SK-N-SH treated with all-trans-retinoic acid at 6 μM for 48 hours (cell line): ENCODE data around the gene MAML3.
A peak's percentile ranks its signal among the peaks of the same experiment; 100 is the strongest.

Experiments
- ATAC-seq: fragments of 200-7000 bp; cut with Tn5 transposase; 3 replicates; pipeline ENCODE4 v1.9.1; 2020; ENCODE audit warnings: mild to moderate bottlenecking, moderate library complexity
- ARNTL ChIP-seq: fragments of 450-650 bp; formaldehyde crosslinking; IDR thresholded peaks from 2 replicates; pipeline ENCODE4 v1.5.0; 2020; ENCODE audit warnings: low read depth, mild to moderate bottlenecking, moderate library complexity, borderline replicate concordance
- BACH2 ChIP-seq: fragments of 250-450 bp; sonication (Bioruptor Pico); IDR thresholded peaks from 2 replicates; pipeline ENCODE4 v1.9.0; 2021; ENCODE audit warnings: mild to moderate bottlenecking, borderline replicate concordance
- CREB5 ChIP-seq: fragments of 250-450 bp; sonication (Bioruptor Pico); IDR thresholded peaks from 2 replicates; pipeline ENCODE4 v1.5.1; 2020; ENCODE audit warnings: low read depth, mild to moderate bottlenecking, moderate library complexity
- CSDC2 ChIP-seq: fragments of 250-450 bp; sonication (Bioruptor Pico); IDR thresholded peaks from 2 replicates; pipeline ENCODE4 v1.5.0; 2020; ENCODE audit warnings: mild to moderate bottlenecking, moderate library complexity
- ESRRG ChIP-seq: fragments of 250-450 bp; sonication (Bioruptor Pico); IDR thresholded peaks from 2 replicates; pipeline ENCODE4 v1.6.1; 2021; ENCODE audit warnings: mild to moderate bottlenecking
- GLIS3 ChIP-seq: fragments of 250-450 bp; sonication (Bioruptor Pico); IDR thresholded peaks from 2 replicates; pipeline ENCODE4 v1.5.0; 2020; ENCODE audit warnings: mild to moderate bottlenecking, moderate library complexity
- ISL1 ChIP-seq: fragments of 250-450 bp; sonication (Bioruptor Pico); IDR thresholded peaks from 2 replicates; pipeline ENCODE4 v2.1.2; 2022; ENCODE audit warnings: mild to moderate bottlenecking, moderate library complexity
- OSR1 ChIP-seq: fragments of 250-450 bp; sonication (Bioruptor Pico); IDR thresholded peaks from 2 replicates; pipeline ENCODE4 v1.8.0; 2022; ENCODE audit warnings: moderate library complexity, mild to moderate bottlenecking, inconsistent platforms
- PPARA ChIP-seq: fragments of 250-450 bp; sonication (Bioruptor Pico); IDR thresholded peaks from 2 replicates; pipeline ENCODE4 v1.5.0; 2020; ENCODE audit warnings: mild to moderate bottlenecking, borderline replicate concordance
- RARB ChIP-seq: fragments of 250-450 bp; sonication (Bioruptor Pico); IDR thresholded peaks from 2 replicates; pipeline ENCODE4 v1.8.0; 2021; ENCODE audit warnings: mild to moderate bottlenecking, moderate library complexity
- SNAI2 ChIP-seq: fragments of 250-450 bp; sonication (Bioruptor Pico); IDR thresholded peaks from 2 replicates; pipeline ENCODE4 v1.5.0; 2020; ENCODE audit warnings: mild to moderate bottlenecking, moderate library complexity
- TCF4 ChIP-seq: fragments of 250-450 bp; sonication (Bioruptor Pico); IDR thresholded peaks from 2 replicates; pipeline ENCODE4 v1.8.0; 2021; ENCODE audit warnings: mild to moderate bottlenecking, moderate library complexity, borderline replicate concordance
- TOX ChIP-seq: fragments of 250-450 bp; sonication (Bioruptor Pico); IDR thresholded peaks from 2 replicates; pipeline ENCODE4 v1.8.0; 2021; ENCODE audit warnings: mild to moderate bottlenecking, moderate library complexity, borderline replicate concordance
- ZC3H10 ChIP-seq: fragments of 250-450 bp; sonication (Bioruptor Pico); IDR thresholded peaks from 2 replicates; pipeline ENCODE4 v1.5.1; 2021; ENCODE audit warnings: mild to moderate bottlenecking, moderate library complexity
- ZFP3 ChIP-seq: fragments of 250-450 bp; sonication (Bioruptor Pico); IDR thresholded peaks from 2 replicates; pipeline ENCODE4 v1.5.0; 2020; ENCODE audit warnings: mild to moderate bottlenecking, moderate library complexity
- ZFP30 ChIP-seq: fragments of 450-650 bp; formaldehyde crosslinking; IDR thresholded peaks from 2 replicates; pipeline ENCODE4 v1.5.0; 2022; ENCODE audit warnings: mild to moderate bottlenecking, moderate library complexity
- ZNF70 ChIP-seq: fragments of 450-650 bp; formaldehyde crosslinking; IDR thresholded peaks from 2 replicates; pipeline ENCODE4 v1.5.0; 2020; ENCODE audit warnings: mild to moderate bottlenecking, moderate library complexity
- ZNF8 ChIP-seq: fragments of 450-650 bp; formaldehyde crosslinking; IDR thresholded peaks from 2 replicates; pipeline ENCODE4 v1.5.0; 2020; ENCODE audit warnings: mild to moderate bottlenecking, moderate library complexity
- TF ChIP-seq, protein P1 (sequence below): fragments of 250-450 bp; sonication (Bioruptor Pico); IDR thresholded peaks from 2 replicates; pipeline ENCODE4 v1.5.1; 2021; ENCODE audit warnings: mild to moderate bottlenecking, moderate library complexity
- TF ChIP-seq, protein P2 (sequence below): fragments of 250-450 bp; sonication (Bioruptor Pico); IDR thresholded peaks from 2 replicates; pipeline ENCODE4 v1.8.0; 2021; ENCODE audit warnings: low read depth, mild to moderate bottlenecking, moderate library complexity, borderline replicate concordance
- TF ChIP-seq, protein P3 (sequence below): fragments of 250-450 bp; sonication (Bioruptor Pico); IDR thresholded peaks from 2 replicates; pipeline ENCODE4 v1.5.0; 2020; ENCODE audit warnings: mild to moderate bottlenecking, moderate library complexity

The MAML3 gene

GRCh38 chr4:139958739-139959098 is 195.3 kb downstream of the MAML3 start:
- ATAC-seq = no peak
- TF ChIP-seq ESRRG (CRISPR knock-in tag) (no peak), ARNTL (no peak), CREB5 (no peak), ISL1 (CRISPR knock-in tag) (no peak), ZNF8 (CRISPR knock-in tag) (no peak), GLIS3 (CRISPR knock-in tag) (no peak), ZC3H10 (CRISPR knock-in tag) (no peak), PPARA (CRISPR knock-in tag) (no peak), OSR1 (no peak), ZFP3 (CRISPR knock-in tag) (no peak), BACH2 (no peak)
- TF ChIP-seq, protein P1, sequence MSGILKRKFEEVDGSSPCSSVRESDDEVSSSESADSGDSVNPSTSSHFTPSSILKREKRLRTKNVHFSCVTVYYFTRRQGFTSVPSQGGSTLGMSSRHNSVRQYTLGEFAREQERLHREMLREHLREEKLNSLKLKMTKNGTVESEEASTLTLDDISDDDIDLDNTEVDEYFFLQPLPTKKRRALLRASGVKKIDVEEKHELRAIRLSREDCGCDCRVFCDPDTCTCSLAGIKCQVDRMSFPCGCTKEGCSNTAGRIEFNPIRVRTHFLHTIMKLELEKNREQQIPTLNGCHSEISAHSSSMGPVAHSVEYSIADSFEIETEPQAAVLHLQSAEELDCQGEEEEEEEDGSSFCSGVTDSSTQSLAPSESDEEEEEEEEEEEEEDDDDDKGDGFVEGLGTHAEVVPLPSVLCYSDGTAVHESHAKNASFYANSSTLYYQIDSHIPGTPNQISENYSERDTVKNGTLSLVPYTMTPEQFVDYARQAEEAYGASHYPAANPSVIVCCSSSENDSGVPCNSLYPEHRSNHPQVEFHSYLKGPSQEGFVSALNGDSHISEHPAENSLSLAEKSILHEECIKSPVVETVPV = no peak

DNA sequence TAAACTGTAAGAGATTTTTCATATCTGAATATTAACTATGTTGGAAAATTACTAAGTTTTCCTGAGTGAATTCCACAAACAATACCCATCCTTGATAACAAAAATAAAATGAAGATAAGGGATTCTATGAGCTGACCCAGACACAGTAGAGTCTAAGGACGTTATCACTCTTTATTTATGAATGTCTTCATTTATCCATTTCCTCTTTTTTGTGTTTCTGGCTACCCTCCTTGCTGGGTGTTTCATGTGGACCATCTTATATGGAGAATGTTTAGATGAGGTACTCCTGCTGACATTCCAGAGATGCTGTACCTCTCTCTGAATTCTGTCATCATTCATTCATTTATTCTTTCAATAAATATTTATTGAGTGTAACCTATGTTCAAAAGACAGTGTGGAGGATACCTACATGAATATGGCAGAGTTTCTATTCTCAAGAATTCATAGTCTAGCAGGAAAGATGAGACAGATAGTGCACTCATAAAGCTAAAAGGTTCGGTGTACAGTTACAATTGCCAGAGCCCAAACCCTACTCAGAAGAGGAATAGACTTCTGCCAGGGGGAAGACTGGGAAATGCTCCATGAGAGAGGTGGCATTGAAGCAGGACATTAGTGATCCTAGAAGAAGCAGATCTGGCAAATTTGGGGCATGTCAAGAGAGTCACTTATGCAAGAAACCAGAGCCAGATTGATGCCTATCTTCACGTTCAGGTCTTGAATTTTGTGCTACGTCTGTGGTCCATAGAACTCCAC is 195.8 kb downstream of the MAML3 start:
- TF ChIP-seq PPARA (CRISPR knock-in tag) (no peak), ZNF8 (CRISPR knock-in tag) (no peak), CREB5 (no peak)
- TF ChIP-seq, all 23 proteins: peak for 0
- ATAC-seq = no peak; the same call in 2 of the 3 replicates

DNA sequence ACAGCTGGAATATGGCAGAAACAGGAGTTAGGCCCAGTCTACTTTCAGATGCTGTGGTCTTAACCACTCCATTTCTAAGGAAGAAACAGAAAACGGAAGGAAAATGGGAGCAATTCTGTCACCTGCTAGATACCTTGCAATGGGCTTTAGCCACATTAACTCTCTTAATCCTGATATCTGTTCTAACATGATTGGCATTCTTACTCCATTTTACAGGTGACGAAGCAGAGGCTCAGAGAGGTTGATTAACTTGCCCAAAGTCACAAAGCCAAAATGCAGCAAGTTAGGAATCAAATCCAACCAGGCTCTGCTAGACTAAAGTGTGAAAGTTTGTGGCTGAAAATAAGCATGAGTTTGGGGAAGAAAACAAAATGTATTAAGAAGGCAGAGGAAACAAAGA is 196.9 kb downstream of the MAML3 start:
- TF ChIP-seq RARB (CRISPR knock-in tag) = no peak
- no peak for TF ChIP-seq ZFP3 (CRISPR knock-in tag)
- TF ChIP-seq ARNTL = no peak
- TF ChIP-seq GLIS3 (CRISPR knock-in tag) = no peak
- no peak for TF ChIP-seq ZC3H10 (CRISPR knock-in tag)
- no peak for TF ChIP-seq CSDC2 (CRISPR knock-in tag)
- no peak for TF ChIP-seq ZNF8 (CRISPR knock-in tag)
- TF ChIP-seq CREB5 = no peak
- TF ChIP-seq, protein P1 = no peak
- TF ChIP-seq, protein P2, sequence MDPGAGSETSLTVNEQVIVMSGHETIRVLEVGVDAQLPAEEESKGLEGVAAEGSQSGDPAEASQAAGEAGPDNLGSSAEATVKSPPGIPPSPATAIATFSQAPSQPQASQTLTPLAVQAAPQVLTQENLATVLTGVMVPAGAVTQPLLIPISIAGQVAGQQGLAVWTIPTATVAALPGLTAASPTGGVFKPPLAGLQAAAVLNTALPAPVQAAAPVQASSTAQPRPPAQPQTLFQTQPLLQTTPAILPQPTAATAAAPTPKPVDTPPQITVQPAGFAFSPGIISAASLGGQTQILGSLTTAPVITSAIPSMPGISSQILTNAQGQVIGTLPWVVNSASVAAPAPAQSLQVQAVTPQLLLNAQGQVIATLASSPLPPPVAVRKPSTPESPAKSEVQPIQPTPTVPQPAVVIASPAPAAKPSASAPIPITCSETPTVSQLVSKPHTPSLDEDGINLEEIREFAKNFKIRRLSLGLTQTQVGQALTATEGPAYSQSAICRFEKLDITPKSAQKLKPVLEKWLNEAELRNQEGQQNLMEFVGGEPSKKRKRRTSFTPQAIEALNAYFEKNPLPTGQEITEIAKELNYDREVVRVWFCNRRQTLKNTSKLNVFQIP (CRISPR knock-in tag) = no peak
- no peak for TF ChIP-seq ZNF70 (CRISPR knock-in tag)
- no peak for TF ChIP-seq PPARA (CRISPR knock-in tag)
- no peak for TF ChIP-seq OSR1
- no peak for TF ChIP-seq TOX (CRISPR knock-in tag)
- ATAC-seq = no peak

DNA sequence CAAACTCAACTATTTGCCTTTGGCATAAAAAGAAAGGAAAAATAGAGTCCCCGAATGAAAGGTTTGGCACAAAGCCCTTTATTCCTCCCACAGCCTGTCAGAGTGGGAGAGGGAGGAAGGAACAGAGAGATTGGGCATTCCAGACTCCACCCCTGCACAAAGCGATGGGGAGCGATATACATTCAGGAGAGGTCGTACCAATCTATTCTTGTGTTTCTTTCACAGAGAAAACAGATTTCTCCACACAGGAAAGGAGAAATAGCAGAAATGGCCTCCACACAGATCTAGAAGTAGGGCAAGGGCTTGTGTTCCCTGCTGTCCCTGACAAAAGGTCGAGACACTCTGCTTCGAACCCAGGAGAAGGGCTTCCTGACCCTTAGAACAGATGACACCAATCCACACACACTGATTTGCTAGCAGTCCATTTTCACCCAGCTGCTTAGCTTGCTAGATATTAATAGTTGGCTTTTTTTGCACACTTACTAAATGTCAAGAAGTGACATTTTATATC is 197.4 kb downstream of the MAML3 start:
- ATAC-seq = peak; percentile 83
- TF ChIP-seq ZFP30 (CRISPR knock-in tag) = no peak
- TF ChIP-seq OSR1 = no peak
- no peak for TF ChIP-seq SNAI2 (CRISPR knock-in tag)
- TF ChIP-seq ZNF8 (CRISPR knock-in tag) = no peak
- no peak for TF ChIP-seq ZC3H10 (CRISPR knock-in tag)
- TF ChIP-seq, protein P1 = no peak
- TF ChIP-seq TCF4 (CRISPR knock-in tag) = no peak
- TF ChIP-seq, protein P3, sequence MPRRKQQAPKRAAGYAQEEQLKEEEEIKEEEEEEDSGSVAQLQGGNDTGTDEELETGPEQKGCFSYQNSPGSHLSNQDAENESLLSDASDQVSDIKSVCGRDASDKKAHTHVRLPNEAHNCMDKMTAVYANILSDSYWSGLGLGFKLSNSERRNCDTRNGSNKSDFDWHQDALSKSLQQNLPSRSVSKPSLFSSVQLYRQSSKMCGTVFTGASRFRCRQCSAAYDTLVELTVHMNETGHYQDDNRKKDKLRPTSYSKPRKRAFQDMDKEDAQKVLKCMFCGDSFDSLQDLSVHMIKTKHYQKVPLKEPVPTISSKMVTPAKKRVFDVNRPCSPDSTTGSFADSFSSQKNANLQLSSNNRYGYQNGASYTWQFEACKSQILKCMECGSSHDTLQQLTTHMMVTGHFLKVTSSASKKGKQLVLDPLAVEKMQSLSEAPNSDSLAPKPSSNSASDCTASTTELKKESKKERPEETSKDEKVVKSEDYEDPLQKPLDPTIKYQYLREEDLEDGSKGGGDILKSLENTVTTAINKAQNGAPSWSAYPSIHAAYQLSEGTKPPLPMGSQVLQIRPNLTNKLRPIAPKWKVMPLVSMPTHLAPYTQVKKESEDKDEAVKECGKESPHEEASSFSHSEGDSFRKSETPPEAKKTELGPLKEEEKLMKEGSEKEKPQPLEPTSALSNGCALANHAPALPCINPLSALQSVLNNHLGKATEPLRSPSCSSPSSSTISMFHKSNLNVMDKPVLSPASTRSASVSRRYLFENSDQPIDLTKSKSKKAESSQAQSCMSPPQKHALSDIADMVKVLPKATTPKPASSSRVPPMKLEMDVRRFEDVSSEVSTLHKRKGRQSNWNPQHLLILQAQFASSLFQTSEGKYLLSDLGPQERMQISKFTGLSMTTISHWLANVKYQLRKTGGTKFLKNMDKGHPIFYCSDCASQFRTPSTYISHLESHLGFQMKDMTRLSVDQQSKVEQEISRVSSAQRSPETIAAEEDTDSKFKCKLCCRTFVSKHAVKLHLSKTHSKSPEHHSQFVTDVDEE (CRISPR knock-in tag) = no peak
- no peak for TF ChIP-seq PPARA (CRISPR knock-in tag)
